ENCODE data around the gene CLEC16A.
"Not testable (repeated sequence)": the region's sequence is repeated elsewhere in the genome, so short reads cannot be mapped to it uniquely, and the experiment has no call there.

Gene CLEC16A

DNA sequence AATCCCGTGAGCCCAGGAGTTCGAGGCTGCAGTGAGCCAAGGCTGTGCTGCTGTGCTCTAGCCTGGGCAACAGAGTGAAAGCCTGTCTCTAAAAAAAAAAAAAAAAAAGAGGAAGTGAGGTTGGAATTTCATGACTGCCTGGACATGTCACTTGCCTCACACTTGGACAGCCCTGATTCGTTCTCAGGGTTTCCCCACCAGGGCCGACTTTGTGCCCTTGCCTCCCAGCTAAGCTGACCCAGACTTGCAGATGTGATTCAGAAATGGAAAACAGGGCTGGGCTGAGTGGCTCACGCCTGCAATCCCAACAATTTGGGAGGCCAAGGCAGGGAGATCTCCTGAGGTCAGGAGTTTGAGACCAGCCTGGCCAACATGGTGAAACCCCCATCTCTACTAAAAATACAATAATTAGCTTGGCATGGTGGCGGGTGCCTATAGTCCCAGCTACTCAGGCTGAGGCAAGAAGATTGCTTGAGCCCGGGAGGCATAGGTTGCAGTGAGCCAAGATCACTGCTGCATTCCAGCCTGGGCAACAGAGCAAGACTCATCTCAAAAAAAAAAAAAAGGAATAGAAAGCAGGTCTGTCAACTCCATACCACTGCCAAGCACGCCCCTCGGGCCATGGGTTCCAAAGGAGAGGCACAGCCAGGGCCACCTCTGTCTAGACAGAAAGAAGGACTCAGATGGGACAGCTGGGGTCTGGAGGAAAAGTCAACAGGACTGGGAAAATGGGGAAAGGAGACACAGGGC is 264.7 kb downstream of the CLEC16A start:
- DNase-seq: peak in 1 of 2 donors; percentile 60

DNA sequence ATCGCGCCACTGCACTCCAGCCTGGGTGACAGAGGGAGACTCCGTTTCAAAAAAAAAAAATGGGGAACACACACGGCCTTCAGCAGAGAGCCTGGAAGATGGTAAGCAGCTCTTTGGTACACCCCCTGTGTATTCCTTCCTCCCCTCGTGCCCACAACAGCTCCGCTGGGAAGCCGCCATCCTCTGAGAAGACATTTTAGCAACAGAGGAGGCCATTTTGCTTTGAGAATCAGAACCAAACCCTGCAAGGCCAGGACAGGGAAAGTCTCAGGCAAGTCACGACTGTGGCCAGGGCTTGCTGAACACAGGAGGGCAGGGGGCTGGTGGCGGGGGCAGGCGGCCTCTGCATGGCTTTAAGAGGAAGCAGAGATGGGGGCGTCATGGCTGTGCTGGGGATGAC is 265.9 kb downstream of the CLEC16A start:
- no peak for DNase-seq

DNA sequence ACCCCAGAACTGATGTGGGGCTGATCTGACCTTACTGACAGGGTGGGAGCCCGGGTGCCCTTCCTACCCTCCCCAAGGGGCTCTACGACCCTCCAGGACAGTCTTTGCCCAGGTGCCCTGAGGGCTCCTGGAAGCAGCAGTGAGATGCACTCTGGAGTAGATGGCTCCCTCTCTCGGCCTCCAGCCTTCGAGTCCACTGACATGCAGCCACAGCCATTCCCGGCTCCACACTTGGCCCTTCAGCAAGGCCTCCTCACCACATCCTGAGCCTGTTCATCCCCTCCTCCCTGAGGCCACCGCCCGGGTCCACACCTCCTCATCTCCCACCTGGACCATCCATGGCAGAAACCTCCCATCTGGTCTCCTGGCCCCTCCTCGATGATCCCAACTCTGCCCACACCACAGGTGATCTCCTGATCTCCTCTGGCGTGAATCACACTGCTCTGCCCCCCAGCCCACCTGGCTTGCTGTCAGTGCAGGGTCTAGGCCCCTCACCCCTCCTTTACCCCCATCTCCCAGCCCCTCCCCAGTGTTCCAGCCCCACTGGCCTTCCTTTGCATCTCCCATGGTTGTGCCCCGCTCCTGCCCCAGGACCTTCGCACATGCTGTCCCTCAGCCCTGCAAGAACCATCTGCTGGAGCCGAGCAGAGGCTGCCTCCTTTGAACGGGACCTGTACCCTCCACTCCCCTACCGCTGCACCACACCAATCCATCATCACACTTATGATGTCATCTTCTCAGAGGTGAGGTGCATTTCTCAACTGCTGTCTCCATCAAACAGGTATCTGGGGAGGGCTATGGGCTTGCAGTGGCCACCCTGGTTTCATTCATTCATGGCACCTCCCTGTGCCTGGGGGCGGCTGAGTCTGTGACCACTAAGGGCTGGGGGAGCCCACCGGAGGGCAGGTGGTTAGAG is 267.0 kb downstream of the CLEC16A start:
- no peak for DNase-seq

DNA sequence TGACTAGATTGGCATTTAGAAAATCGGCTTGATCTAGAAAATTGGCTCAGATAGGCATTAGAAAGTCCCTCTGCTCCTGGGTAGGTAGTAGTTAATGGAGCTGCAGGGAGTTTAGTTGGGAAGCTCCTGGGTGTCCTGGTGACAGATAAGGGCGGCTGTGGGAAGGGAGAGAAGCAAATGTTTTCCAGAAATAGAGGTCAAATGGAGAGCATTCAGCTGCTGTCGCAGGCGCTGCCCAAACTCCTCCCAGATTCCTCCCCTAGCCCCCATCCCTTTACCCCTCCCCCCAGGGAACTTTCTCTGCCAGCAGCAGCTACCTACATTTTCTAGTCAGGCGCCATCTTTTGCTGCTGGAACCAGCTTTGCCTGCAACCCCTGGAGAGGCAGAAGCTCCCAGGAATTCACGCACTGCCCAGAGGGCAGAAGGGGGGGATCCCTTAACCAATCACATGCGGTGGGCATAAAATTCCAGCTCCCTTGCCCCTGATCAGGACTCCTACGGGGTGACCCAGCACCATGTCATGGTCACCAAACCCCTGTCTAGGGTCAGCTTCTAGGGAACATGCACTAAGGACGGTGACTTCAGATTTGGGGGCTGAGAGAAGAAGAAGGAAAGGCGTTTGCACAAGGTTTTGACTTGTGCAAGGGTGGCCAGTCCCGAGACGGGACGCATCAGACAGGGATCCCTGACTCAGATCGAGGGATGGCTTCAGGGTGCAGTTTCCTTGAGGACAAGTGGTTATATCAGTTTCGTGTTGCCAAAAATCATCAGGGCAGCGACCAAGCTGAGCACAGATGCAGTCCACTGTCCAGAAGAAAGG is 267.8 kb downstream of the CLEC16A start:
- no peak for DNase-seq

DNA sequence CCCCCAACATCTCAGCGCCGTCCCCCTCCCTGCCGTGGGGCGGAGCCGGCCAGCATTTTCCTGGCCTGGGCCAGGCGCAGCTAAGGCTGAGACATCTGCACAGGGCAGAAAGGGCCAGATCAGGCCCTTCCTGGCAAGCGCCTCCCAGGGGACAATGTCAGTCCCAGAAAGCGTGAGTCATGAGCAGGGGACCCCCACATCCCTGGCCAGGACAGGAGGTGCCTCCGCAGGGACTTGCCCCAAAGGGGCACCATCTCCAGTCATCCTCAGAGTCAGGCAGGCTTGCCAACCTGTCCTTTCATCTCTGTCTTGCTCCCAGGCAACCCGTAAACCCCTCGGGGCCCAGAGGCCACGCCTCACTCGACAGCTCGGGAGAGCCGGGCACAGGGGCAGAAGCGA is 268.4 kb downstream of the CLEC16A start:
- DNase-seq: no peak

DNA sequence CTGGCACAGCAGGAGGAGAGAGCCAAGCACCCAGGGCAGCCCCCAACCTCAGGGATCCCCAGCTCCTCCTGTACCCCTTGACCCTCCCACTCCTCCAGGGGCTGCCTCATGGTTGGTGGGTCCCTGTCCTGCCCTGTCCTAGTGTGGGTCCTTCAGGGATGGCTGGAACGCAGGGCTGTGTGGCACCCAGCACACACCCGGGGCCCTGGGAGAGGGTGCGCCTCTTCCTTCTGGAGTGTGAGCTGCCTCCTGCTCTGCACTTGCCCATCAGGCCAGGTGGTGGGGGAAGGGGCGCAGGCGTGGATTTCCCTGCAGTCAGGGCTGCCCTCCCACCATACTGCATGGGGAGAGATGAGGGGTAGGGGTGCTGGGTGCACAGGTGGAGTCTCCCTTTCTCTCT is 269.0 kb downstream of the CLEC16A start:
- no peak for DNase-seq

DNA sequence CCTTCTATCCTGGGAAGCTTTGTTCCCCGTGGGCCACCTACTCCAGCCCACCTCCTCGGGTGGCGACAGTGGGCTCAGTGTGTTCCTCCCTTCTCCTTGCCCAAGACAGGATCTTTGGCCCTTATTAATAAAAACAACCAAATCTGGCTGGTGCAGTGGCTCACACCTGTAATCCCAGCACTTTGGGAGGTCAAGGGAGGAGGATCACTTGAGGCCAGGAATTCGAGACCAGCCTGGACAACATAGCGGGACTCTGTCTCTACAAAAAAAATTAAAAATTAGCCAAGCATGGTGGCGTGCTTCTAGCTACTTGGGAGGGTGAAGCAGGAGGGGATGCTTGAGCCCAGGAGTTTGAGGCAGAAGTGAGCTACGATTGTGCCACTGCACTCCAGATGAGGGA is 269.4 kb downstream of the CLEC16A start:
- DNase-seq: no peak

DNA sequence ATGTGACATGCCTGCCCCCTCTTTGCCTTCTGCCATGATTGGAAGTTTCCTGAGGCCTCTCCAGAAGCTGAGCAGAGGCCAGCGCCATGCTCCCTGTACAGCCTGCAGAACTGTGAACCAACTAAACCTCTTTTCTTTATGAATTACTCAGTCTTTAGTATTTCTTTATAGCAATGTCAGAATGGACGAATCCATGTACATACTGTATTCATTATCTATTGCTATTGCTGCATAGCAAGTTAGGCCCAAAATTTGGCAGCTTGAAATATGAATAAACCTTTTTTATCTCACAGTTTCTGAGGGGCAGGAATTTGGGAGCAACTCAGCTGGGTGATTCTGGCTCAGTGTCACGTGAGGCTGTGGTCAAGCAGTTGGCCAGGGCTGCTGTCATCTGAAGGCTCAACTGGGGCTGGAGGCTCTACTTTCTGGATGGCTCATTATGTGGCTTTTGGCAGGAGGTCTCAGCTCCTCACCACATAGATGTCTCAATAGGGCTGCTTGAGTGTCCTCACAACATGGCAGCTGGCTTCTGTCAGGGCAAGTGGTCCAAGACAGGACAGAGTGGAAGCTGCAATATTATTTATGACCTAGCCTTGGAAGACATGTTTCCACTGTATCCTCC is 271.7 kb downstream of the CLEC16A start:
- no peak for DNase-seq

DNA sequence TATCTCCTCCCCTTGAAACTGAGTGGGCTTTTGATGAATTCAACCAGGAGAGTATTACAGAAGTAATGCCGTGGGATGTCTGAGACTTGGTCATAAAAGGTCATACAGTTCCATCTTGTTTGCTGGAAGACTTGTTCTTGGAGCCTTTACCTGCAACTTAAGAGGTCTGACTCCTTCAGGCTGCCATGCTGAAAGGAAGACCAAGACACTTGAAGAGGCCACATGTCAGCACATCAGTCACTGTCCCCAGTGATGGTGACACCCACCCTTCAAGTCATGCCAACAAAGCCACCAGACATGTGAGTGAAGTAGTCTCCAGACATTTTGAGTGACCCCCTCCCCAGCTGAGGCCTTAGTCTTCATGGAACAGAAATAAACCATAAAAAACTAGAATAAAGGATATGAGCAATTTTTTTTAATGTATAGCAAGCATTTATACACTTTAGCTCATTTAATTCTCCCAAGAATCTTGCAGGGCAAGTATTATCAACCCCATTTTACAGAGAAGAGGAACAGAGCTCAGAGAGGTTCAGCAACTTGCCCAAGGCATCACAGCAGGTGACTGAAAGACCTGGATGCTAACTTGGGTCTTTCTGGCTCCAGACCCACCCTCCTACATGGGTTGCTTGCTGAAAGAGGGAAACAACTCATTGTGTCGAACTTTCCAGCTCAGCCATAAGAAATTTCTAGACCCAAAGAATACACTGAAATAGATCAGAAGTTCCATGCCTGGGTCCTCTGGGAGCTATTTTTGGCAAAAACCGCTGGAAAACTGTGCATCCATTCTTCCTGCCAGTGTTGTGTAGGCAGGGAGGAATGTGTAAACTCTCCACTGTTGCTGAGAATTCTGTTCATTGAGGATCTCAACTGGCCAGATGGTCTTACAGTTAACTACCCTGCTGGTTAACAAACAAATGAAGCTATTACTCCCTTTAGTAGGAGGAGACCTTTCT is 273.6 kb downstream of the CLEC16A start:
- DNase-seq: no peak

DNA sequence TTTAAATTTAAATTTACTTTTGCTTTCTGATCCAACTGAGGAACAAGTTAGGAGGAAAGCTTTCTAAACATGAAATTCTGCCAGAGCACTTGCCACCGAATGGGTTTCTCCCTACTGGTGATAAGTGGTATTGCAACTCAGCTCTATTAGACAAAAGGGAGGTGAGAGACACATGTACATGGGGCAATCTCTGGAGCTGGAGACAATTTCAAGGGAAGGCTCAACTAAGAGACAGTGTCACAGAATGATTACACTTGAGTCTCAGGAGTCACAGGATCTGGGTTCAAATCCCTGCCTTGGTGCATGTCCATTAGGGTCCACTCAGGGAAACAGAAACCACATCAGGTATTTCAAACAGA is 274.2 kb downstream of the CLEC16A start:
- peak in 1 of 2 donors; percentile 30 for DNase-seq

DNA sequence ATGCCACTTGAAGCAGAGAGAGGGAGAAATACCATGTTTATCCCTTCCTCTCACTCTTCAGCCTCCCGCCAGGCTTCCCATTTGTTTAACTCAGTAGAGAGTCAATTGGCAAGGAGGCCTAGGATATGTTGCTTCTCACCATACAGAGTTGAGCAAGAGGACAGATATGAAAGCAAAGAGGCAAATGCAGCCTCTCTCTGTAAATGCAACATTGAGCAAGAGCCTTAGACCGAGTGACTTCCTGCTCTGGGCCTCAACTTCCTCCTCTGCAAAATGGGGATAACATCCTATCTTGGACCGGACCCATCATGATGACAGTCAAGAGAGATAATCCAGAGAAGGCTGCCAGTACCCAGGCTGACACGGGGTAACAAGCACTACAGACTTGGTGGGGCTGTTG is 274.8 kb downstream of the CLEC16A start:
- no peak for DNase-seq

DNA sequence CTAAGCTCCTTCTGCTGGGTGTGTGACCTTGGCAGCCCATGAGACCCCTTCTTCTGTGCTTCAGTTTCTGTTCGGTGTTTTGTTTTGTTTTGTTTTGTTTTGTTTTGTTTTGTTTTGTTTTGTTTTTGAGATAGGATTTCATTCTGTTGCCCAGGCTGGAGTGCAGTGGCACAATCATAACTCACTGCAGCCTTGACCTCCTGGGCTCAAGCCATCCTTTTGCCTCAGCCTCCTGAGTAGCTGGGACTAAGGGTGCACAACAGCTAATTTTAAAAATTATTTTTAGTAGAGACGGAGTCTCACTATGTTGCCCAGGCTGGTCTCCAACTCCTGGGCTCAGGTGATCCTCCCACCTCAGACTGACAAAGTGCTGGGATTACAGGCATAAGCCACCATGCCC is 276.1 kb downstream of the CLEC16A start:
- not testable (repeated sequence) for DNase-seq

DNA sequence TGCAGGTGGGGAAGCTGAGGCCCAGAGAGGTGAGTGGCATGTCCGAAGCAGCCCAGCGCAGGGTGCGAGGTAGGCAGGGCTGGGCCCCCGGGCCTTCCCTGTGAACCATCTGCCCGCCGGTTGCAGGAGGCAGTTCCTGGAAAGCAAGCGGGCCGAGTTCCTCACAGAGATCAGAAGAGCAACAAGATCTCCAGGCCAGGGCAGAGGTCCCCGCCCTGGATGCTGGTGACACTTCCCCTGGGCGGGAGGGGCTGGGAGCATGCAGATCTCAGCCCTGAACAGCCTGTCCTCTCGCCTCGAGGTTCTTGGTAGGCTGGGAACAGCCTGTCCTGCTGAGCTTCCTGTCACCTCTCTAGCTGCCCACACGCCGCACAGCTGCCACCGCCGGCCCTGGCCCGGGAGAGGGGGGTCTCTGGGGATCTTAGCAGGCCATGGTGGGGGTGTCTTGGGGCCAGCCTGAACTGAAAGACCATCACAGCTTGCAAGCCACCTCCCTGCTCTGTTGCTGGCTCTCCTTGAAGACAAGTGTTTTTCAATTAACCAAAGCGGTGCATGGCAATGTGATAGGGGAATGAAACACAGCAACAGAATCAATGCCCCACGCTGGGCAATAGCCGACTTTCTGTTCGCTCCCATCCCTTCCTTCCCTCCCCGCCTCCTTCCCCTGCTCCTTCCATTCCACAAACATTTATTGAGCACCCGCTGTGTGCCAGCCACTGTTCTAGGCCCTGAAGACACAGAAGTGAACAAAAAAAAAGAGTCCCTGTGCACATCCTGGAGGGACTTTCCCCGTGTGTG is 279.9 kb downstream of the CLEC16A start:
- peak; percentile 80 to 82 for DNase-seq

DNA sequence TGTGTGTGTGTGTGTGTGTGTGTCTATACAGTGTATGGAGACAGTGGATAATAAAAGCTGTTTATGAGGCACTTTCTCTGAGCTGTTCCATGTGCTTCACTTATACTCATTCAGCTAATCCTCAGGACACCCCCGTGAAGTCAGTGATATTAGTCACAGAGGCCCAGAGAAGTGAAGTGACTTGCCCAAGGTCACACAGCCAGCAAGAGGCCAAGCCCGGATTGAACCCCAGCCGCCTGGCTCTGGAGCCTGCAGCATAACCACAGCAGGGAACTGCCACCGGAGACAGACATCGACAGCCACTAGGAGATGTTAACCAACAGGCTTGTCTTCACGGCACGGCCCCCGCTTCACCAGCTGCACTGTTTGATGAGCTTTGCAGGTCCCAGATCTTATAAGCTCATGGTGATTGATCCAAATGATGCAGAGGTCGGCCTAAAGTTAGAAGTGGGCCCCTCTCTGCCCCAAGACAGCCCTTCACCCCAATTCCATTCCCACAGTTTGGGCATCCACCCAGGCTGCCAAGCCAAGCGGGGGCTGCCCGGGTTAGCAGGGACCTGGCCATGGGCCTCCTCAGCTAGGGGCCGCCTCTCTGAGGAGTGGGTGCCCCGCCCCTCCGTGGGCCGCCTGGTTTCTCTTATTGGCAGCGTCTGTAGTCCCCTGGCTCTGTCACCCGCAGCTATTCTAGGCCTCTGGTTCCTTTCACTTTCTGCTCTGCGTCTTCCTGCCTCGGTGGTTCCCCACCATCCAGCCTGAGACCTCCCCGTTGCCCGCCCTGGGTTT is 280.7 kb downstream of the CLEC16A start:
- peak; percentile 87 to 91 for DNase-seq

DNA sequence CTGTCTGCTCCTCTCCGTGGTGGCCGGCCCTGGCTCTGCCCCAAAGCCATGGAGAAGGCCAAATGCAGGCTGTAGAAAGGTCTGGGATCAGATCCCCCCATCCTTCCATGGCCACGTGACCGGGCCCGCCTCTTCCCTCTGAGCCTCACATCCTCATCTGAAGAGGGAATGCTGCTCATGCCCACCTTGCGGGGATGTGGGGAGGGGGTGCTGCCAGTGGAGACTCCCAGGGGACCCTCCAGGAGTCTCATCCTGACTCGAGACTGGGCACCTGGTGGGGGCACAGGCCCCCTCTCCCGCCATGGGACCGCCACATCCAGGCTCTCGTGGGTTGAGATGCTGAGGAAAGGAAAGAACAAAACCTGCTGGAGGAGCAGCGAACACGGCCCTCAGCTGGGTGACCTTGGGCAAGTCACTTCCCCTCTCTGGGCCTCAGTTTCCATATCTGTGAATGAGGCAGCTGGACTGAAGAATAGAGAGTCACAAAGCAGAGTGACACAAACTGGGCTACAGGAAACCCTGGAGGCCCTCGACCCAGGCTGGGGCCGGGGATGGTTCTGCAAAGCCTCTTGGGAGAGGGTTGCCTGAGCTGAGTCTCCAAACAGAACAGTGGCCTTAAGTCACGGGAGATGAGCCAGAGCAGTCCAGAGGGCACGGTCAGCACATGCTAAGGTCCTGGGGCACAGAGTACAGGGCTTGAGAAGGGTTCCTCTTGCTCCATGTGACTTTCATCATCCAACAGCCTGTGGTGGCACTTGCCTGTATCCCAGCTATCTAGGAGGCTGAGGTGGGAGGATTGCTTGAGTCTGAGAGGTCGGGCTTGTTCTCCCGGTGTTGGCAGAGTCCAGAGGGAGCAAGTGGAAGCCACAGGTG is 281.5 kb downstream of the CLEC16A start:
- DNase-seq: no peak

DNA sequence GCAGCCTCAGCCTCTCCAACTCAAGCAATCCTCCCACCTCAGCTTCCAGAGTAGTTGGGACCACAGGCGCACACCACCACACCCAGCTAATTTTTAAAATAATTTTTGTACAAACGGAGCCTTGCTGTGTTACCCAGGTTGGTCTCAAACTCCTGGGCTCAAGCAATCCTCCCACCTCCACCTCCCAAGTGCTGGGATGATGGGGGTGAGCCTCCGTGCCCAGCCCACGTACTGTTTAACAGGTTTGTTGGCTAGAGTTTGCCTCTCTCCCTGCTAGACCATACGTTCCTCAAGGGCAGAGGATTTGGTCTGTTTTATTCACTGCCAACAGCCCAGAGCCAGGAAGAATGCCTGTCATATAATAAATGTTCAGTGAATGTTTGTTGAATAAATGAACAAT is 285.1 kb downstream of the CLEC16A start:
- DNase-seq: no peak

DNA sequence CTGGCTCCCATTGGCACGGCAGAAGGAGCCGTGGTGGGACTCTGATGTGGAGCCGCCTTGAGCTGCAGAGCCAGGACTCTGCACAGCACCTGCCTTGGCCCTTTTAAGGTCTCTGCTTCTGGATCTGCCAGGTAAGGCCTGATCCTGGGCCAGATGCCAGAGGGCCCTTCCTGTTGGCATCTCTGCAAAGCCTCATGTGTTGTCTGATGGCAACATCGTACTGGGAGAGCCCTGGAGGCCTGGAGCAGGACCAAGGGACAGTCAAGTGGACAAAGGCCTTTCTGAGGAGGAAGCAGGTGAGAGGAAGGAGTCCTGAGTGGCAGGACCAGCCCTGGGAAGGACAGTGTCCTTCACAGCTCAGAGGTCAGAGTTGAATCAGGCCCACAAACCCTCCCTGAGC is 285.5 kb downstream of the CLEC16A start:
- DNase-seq: no peak

DNA sequence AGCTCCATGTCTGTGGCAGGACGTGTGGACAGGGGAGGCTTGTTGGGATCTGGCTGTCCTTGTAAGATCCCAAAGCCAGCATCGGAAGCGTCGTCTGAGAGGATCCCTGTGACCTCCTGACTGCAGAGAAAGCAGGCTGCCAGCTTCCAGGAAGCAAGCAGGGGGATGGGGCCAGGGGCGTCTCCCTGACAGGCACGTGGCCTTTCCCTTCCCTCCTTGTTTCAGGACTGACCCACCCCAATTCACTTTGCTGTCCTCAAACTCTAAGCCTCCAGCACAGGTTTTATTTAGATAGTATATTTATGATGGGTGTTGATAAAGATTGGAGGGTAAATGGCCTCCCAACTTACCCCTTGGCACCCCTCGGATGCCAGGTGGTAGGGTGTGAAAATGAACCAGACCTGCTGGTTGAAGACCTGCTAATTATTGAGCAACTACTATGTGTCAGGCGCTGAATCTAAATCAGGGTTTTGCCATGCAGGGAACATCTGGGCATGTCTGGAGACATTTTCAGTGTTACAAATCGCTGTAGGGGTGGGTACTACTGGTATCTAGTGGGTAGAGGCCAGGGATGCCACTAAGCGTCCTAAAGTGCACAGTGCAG is 287.1 kb downstream of the CLEC16A start:
- DNase-seq: no peak
